Liver (tissue), 9 donors: ENCODE measurements around the gene NCSTN. TPM values are rescaled to one million over a fixed set of nuclear protein-coding genes. Genes with fewer than 3 reads are reported as not detected.

Source experiments
- DNase-seq: peaks from one replicate; pipeline ENCODE4 v3.0.0-alpha.2; 2017; ENCODE audit warnings: low spot score
- H3K27ac ChIP-seq, 2 donors: one replicate each; pipeline ENCODE4 v1.7.0; 2013; ENCODE audit warnings: inconsistent platforms in 2 of 2, low read length in 2 of 2, control low read depth in 1 of 2, low read depth in 1 of 2, mild to moderate bottlenecking in 1 of 2
- H3K27me3 ChIP-seq, 4 donors: one replicate each; pipeline versions ENCODE4 v1.6.1 to v1.7.0; 2013; ENCODE audit warnings: low read length in 3 of 4, inconsistent platforms in 1 of 4, mild to moderate bottlenecking in 1 of 4, moderate library complexity in 1 of 4; ENCODE audit not compliant: control insufficient read depth in 4 of 4, insufficient read depth in 4 of 4
- H3K36me3 ChIP-seq, 4 donors: one replicate each; pipeline versions ENCODE4 v1.6.1 to v1.7.0; 2013; ENCODE audit warnings: low read length in 3 of 4, mild to moderate bottlenecking in 3 of 4, low read depth in 1 of 4, moderate library complexity in 1 of 4; ENCODE audit not compliant: control insufficient read depth in 4 of 4, insufficient read depth in 3 of 4
- H3K4me1 ChIP-seq, 4 donors: one replicate each; pipeline versions ENCODE4 v1.6.1 to v1.7.0; 2013; ENCODE audit warnings: low read length in 3 of 4, mild to moderate bottlenecking in 3 of 4, moderate library complexity in 1 of 4; ENCODE audit not compliant: control insufficient read depth in 4 of 4, insufficient read depth in 4 of 4
- H3K4me3 ChIP-seq, 3 donors: one replicate each; pipeline versions ENCODE4 v1.6.1 to v1.7.0; 2013; ENCODE audit warnings: low read length in 3 of 3, control low read depth in 1 of 3, low read depth in 1 of 3, mild to moderate bottlenecking in 1 of 3
- H3K9ac ChIP-seq, 2 donors: one replicate each; pipeline ENCODE4 v1.7.0; 2013; ENCODE audit warnings: low read length in 2 of 2, mild to moderate bottlenecking in 2 of 2, moderate library complexity in 2 of 2, control low read depth in 1 of 2, low read depth in 1 of 2
- H3K9me3 ChIP-seq, 4 donors: one replicate each; pipeline versions ENCODE4 v1.6.1 to v1.7.0; 2013; ENCODE audit warnings: low read length in 3 of 4; ENCODE audit not compliant: control insufficient read depth in 4 of 4
- ATF3 ChIP-seq: IDR thresholded peaks from 2 replicates; pipeline ENCODE4 v1.6.1; 2016; ENCODE audit warnings: antibody characterized with exemption
- CTCF ChIP-seq: fragments of 150-350 bp; IDR thresholded peaks from 2 replicates; pipeline ENCODE4 v1.5.1; 2017; ENCODE audit warnings: improper control_type of control experiment, low read depth, low read length; ENCODE audit not compliant: missing input control
- EGR1 ChIP-seq, 2 donors: IDR thresholded peaks; 2 replicates each; pipeline ENCODE4 v1.6.1; 2016 to 2018; ENCODE audit warnings: antibody characterized with exemption in 2 of 2, low read depth in 2 of 2
- FOXA1 ChIP-seq: IDR thresholded peaks from 2 replicates; pipeline ENCODE4 v1.6.1; 2016; ENCODE audit warnings: antibody characterized with exemption
- FOXA2 ChIP-seq: IDR thresholded peaks from 2 replicates; pipeline ENCODE4 v1.6.1; 2016; ENCODE audit warnings: antibody characterized with exemption
- GABPA ChIP-seq, 2 donors: IDR thresholded peaks in 1 of 2; conservative IDR thresholded peaks in 1 of 2; 2 replicates each; pipeline ENCODE4 v1.6.1; 2016; ENCODE audit warnings: antibody characterized with exemption in 2 of 2, mild to moderate bottlenecking in 1 of 2, moderate library complexity in 1 of 2
- HNF4A ChIP-seq, 2 donors: conservative IDR thresholded peaks; 2 replicates each; pipeline ENCODE4 v1.6.1; 2016; ENCODE audit warnings: antibody characterized with exemption in 2 of 2, mild to moderate bottlenecking in 2 of 2
- HNF4G ChIP-seq: IDR thresholded peaks from 2 replicates; pipeline ENCODE4 v1.6.1; 2016; ENCODE audit warnings: antibody characterized with exemption
- JUND ChIP-seq, 2 donors: IDR thresholded peaks; 2 replicates each; pipeline ENCODE4 v1.6.1; 2016; ENCODE audit warnings: antibody characterized with exemption in 2 of 2
- MAX ChIP-seq: IDR thresholded peaks from 2 replicates; pipeline ENCODE4 v1.6.1; 2016; ENCODE audit warnings: antibody characterized with exemption
- NR2F2 ChIP-seq: IDR thresholded peaks from 2 replicates; pipeline ENCODE4 v1.6.1; 2016; ENCODE audit warnings: antibody characterized with exemption
- RAD21 ChIP-seq, 2 donors: IDR thresholded peaks; 2 replicates each; pipeline ENCODE4 v1.6.1; 2016; ENCODE audit warnings: antibody characterized with exemption in 2 of 2, mild to moderate bottlenecking in 2 of 2
- REST ChIP-seq: IDR thresholded peaks from 2 replicates; pipeline ENCODE4 v1.6.1; 2016; ENCODE audit warnings: antibody characterized with exemption, mild to moderate bottlenecking
- RXRA ChIP-seq, 2 donors: IDR thresholded peaks; 2 replicates each; pipeline ENCODE4 v1.6.1; 2017 to 2018; ENCODE audit warnings: antibody characterized with exemption in 2 of 2, mild to moderate bottlenecking in 1 of 2
- SP1 ChIP-seq: IDR thresholded peaks from 2 replicates; pipeline ENCODE4 v1.6.1; 2018; ENCODE audit warnings: antibody characterized with exemption, mild to moderate bottlenecking
- TAF1 ChIP-seq: conservative IDR thresholded peaks from 2 replicates; pipeline ENCODE4 v1.6.1; 2016; ENCODE audit warnings: antibody characterized with exemption, mild to moderate bottlenecking
- YY1 ChIP-seq: IDR thresholded peaks from 2 replicates; pipeline ENCODE4 v1.6.1; 2016; ENCODE audit warnings: antibody characterized with exemption, mild to moderate bottlenecking
- ZBTB33 ChIP-seq: IDR thresholded peaks from 2 replicates; pipeline ENCODE4 v1.6.1; 2016; ENCODE audit warnings: antibody characterized with exemption
- WGBS: extraction: QIAGEN DNeasy Blood & Tissue Kit; methylation state at CpG from one replicate; pipeline ENCODE4 v1.1.7; 2013; 5-methylcytosine and 5-hydroxymethylcytosine counted together
- polyA plus RNA-seq, 2 donors: library from polyadenylated mRNA; stranded (reverse) in 1 of 2; unstranded in 1 of 2; fragments of 200-250 nt in 1 of 2; fragments of >200 nt in 1 of 2; fragmentation: Nextera tagmentation in 1 of 2; extraction: Ambion mirVana in 1 of 2; gene quantifications; one replicate each; pipeline versions ENCODE4 v1.2.1 to v1.2.3, GENCODE V29; 2013 to 2015
- total RNA-seq, 2 donors: library from RNA; depleted of rRNA; stranded (reverse); fragments of >200 nt; gene quantifications; one replicate each; pipeline ENCODE4 v1.2.3, GENCODE V29; 2014
- donor health status: healthy.
- donor health status: healthy.
- donor health status: healthy.
- donor health status: healthy.
- donor health status: healthy.

The NCSTN gene
- total and polyA plus RNA-seq, 4 donors: 32.2 to 44.6 (median 37.5) TPM

- Histone ChIP-seq H3K4me1 (no peaks in the 10 kb centered on the region), H3K9me3 (no peaks in the 10 kb centered on the region), H3K27ac (no peak overlapping the region), H3K4me3 (no peak overlapping the region), H3K36me3 (peaks cover 37 to 87% (median 75%) of the 10 kb centered on the region in 4 donors), H3K9ac (no peak overlapping the region), H3K27me3 (no peaks in the 10 kb centered on the region)
- TF ChIP-seq EGR1 (IDR thresholded peaks at IDR 0.05; ENCODE audit: low read depth in 2 of 2) (no peak), ATF3 (no peak), JUND (IDR thresholded peaks at IDR 0.05) (no peak), RXRA (IDR thresholded peaks at IDR 0.05) (no peak), YY1 (no peak), CTCF (no peak), GABPA (IDR thresholded peaks at IDR 0.05 in 1 of 2, conservative IDR thresholded peaks at IDR 0.05 in 1 of 2) (no peak), HNF4A (conservative IDR thresholded peaks at IDR 0.05) (no peak), FOXA2 (no peak), HNF4G (no peak), MAX (no peak), RAD21 (IDR thresholded peaks at IDR 0.05) (no peak), ZBTB33 (no peak), NR2F2 (no peak), FOXA1 (no peak), REST (no peak), SP1 (no peak), TAF1 (no peak)
- WGBS: 92% methylated on average over 8 of the region's 8 CpGs
- no peak for DNase-seq
These were observed 15.0 kb upstream of the NCSTN start for GRCh38 chr1:160328184-160328583.
